ENCODE measurements around the gene TRAPPC4.
A peak's percentile ranks its signal among the peaks of the same experiment; 100 is the strongest.
"Not testable (repeated sequence)": the region's sequence is repeated elsewhere in the genome, so short reads cannot be mapped to it uniquely, and the experiment has no call there.

The TRAPPC4 gene

GRCh38 chr11:119018074-119018938 lies at the start of gene TRAPPC4, which contains the start of gene RPS25:
Gene TRAPPC4, plus strand, starts transcription at chr11:119018766. Its CDS starts 30 bp downstream, at chr11:119018796.
Gene RPS25, minus strand, starts transcription at chr11:119018343. Its CDS starts 59 bp downstream, at chr11:119018284.
- DNase-seq: peak; percentile 94 to 95

GRCh38 chr11:118969508-118969907 lies 49.1 kb upstream of the TRAPPC4 start:
- not testable (repeated sequence) for DNase-seq

- no peak for DNase-seq
Measured at GRCh38 chr11:118971646-118972045, 46.9 kb upstream of the TRAPPC4 start, which contains the start of gene FOXR1. Gene FOXR1, plus strand, starts transcription at chr11:118971761. Its CDS starts 171 bp downstream, at chr11:118971932.

- no peak for DNase-seq
Measured at GRCh38 chr11:118973985-118974384, 44.6 kb upstream of the TRAPPC4 start.

- DNase-seq: no peak
Measured at GRCh38 chr11:118975771-118976709, 42.5 kb upstream of the TRAPPC4 start.

- no peak for DNase-seq
Measured at GRCh38 chr11:118979434-118979833, 39.1 kb upstream of the TRAPPC4 start.

GRCh38 chr11:118980191-118980881 lies 38.2 kb upstream of the TRAPPC4 start:
- DNase-seq: no peak

GRCh38 chr11:118984337-118984736 lies 34.2 kb upstream of the TRAPPC4 start:
- DNase-seq: not testable (repeated sequence)

- DNase-seq: no peak
Measured at GRCh38 chr11:118984825-118985224, 33.7 kb upstream of the TRAPPC4 start.

GRCh38 chr11:118988280-118988679 lies 30.3 kb upstream of the TRAPPC4 start:
- DNase-seq: no peak

- DNase-seq: not testable (repeated sequence)
Measured at GRCh38 chr11:118991486-118992038, 27.0 kb upstream of the TRAPPC4 start.

- DNase-seq: peak; percentile 43 to 61
Measured at GRCh38 chr11:118996926-118997626, 21.5 kb upstream of the TRAPPC4 start.

- DNase-seq: peak; percentile 97 to 98
Measured at GRCh38 chr11:118997627-118998387, 20.8 kb upstream of the TRAPPC4 start, which contains the start of gene CENATAC. Gene CENATAC, plus strand, starts transcription at chr11:118998138. Its CDS starts 60 bp downstream, at chr11:118998198.

- DNase-seq: peak in 1 of 2 experiments; percentile 18
Measured at GRCh38 chr11:118998388-118998717, 20.2 kb upstream of the TRAPPC4 start.

GRCh38 chr11:118998822-118999221 lies 19.7 kb upstream of the TRAPPC4 start:
- no peak for DNase-seq

GRCh38 chr11:119000906-119001305 lies 17.7 kb upstream of the TRAPPC4 start:
- DNase-seq: no peak

GRCh38 chr11:119006656-119007055 lies 11.9 kb upstream of the TRAPPC4 start:
- no peak for DNase-seq

- no peak for DNase-seq
Measured at GRCh38 chr11:119011476-119012053, 7.0 kb upstream of the TRAPPC4 start.

GRCh38 chr11:119012629-119013170 lies 5.9 kb upstream of the TRAPPC4 start:
- DNase-seq: no peak

Measured in activated CD4-positive, alpha-beta T cell treated with anti-CD3 and anti-CD28 coated beads, Interleukin-2, amount 50 U/mL, for 48 hours (primary cell).